Activated naive CD8-positive, alpha-beta T cell treated with anti-CD3 and anti-CD28 coated beads, Interleukin-2, amount 10 ng/mL, durations not matched to agents 7 days and 5 days (primary cell): Measurements from ENCODE around the gene RGS7. TPM values are rescaled to one million over a fixed set of nuclear protein-coding genes. Genes with fewer than 3 reads are reported as not detected.

Experiments used
- ATAC-seq: fragments of 150-1000 bp; cut with Tn5 transposase; one replicate; pipeline ENCODE4 v1.10.0; 2021; ENCODE audit warnings: low read depth, moderate library complexity
- POLR2A ChIA-PET: fragments of 350-600 bp; sonication (Branson Sonifier 250); formaldehyde crosslinking; loops from one replicate; lab custom pipeline; 2021; ENCODE audit warnings: antibody characterized with exemption; lab: Charles Lee
- DNase-seq: peaks from one replicate; pipeline ENCODE4 v3.0.0; 2021
- H3K27ac Mint-ChIP-seq: one replicate; pipeline ENCODE4 v1.8.0; 2022; ENCODE audit warnings: mild to moderate bottlenecking, mixed read lengths
- H3K27me3 Mint-ChIP-seq: one replicate; pipeline ENCODE4 v1.8.0; 2022; ENCODE audit warnings: mild to moderate bottlenecking, moderate library complexity, mixed read lengths
- H3K36me3 Mint-ChIP-seq: one replicate; pipeline ENCODE4 v1.8.0; 2021; ENCODE audit warnings: mild to moderate bottlenecking, mixed read lengths
- H3K4me1 Mint-ChIP-seq: one replicate; pipeline ENCODE4 v1.8.0; 2021; ENCODE audit warnings: mixed read lengths
- H3K4me3 Mint-ChIP-seq: one replicate; pipeline ENCODE4 v1.8.0; 2022; ENCODE audit warnings: mild to moderate bottlenecking, moderate library complexity, mixed read lengths
- H3K9me3 Mint-ChIP-seq: one replicate; pipeline ENCODE4 v1.8.0; 2021; ENCODE audit warnings: mixed read lengths
- total RNA-seq, 2 experiments: library from RNA; stranded (reverse); gene quantifications; one replicate each; pipeline ENCODE4 v1.2.3, GENCODE V29; 2021

RGS7 gene
- total RNA-seq, result not detected

GRCh38 chr1:241356519-241357365, at the start of gene RGS7:
TSS of gene RGS7 (minus strand) at chr1:241357205.
- H3K4me1 Mint-ChIP-seq, result no peaks in the 10 kb centered on the region
- ATAC-seq (peak; percentile 71), DNase-seq (peak; percentile 42)
- no peak within 1 kb of the TSS for H3K27ac Mint-ChIP-seq
- H3K27me3 Mint-ChIP-seq, result peaks cover 41% of the 10 kb centered on the region
- peak within 1 kb of the TSS; percentile 38 for H3K4me3 Mint-ChIP-seq
- no peaks in the 10 kb centered on the region for H3K36me3 Mint-ChIP-seq
- POLR2A ChIA-PET, result no interaction called here
- H3K9me3 Mint-ChIP-seq, result no peaks in the 10 kb centered on the region

GRCh38 chr1:241406421-241406820, 49.4 kb upstream of the RGS7 start:
- Mint-ChIP-seq H3K36me3 (no peaks in the 10 kb centered on the region), H3K4me3 (no peak overlapping the region), H3K27ac (no peak overlapping the region), H3K27me3 (no peaks in the 10 kb centered on the region), H3K4me1 (no peaks in the 10 kb centered on the region), H3K9me3 (no peaks in the 10 kb centered on the region)
- DNase-seq (no peak), ATAC-seq (no peak)
- POLR2A ChIA-PET, result no interaction called here

- Mint-ChIP-seq H3K9me3 (no peaks in the 10 kb centered on the region), H3K4me1 (no peaks in the 10 kb centered on the region), H3K4me3 (no peak overlapping the region), H3K27ac (no peak overlapping the region), H3K36me3 (no peaks in the 10 kb centered on the region), H3K27me3 (peaks cover 2% of the 10 kb centered on the region)
- ATAC-seq, result no peak
- POLR2A ChIA-PET, result no interaction called here
- DNase-seq, result no peak
Measured at GRCh38 chr1:241401156-241401555, 44.2 kb upstream of the RGS7 start.

- no peak overlapping the region for H3K4me3 Mint-ChIP-seq
- peaks cover 2% of the 10 kb centered on the region for H3K27me3 Mint-ChIP-seq
- no peaks in the 10 kb centered on the region for H3K36me3 Mint-ChIP-seq
- ATAC-seq (no peak), DNase-seq (no peak)
- no peak overlapping the region for H3K27ac Mint-ChIP-seq
- H3K4me1 Mint-ChIP-seq, result no peaks in the 10 kb centered on the region
- H3K9me3 Mint-ChIP-seq, result no peaks in the 10 kb centered on the region
- POLR2A ChIA-PET, result no interaction called here
Measured at GRCh38 chr1:241396747-241397681, 40.0 kb upstream of the RGS7 start.

GRCh38 chr1:241391926-241392710, 35.1 kb upstream of the RGS7 start:
- DNase-seq (no peak), ATAC-seq (no peak)
- H3K9me3 Mint-ChIP-seq, result no peaks in the 10 kb centered on the region
- POLR2A ChIA-PET, result no interaction called here
- no peaks in the 10 kb centered on the region for H3K27me3 Mint-ChIP-seq
- no peak overlapping the region for H3K27ac Mint-ChIP-seq
- H3K4me1 Mint-ChIP-seq, result no peaks in the 10 kb centered on the region
- H3K4me3 Mint-ChIP-seq, result no peak overlapping the region
- no peaks in the 10 kb centered on the region for H3K36me3 Mint-ChIP-seq

- H3K4me1 Mint-ChIP-seq, result no peaks in the 10 kb centered on the region
- DNase-seq, result no peak
- POLR2A ChIA-PET, result no interaction called here
Measured at GRCh38 chr1:241390526-241390925, 33.5 kb upstream of the RGS7 start.

GRCh38 chr1:241389400-241389799, 32.4 kb upstream of the RGS7 start:
- DNase-seq (no peak), ATAC-seq (no peak)
- Mint-ChIP-seq H3K9me3 (no peaks in the 10 kb centered on the region), H3K27me3 (no peaks in the 10 kb centered on the region), H3K4me1 (no peaks in the 10 kb centered on the region), H3K4me3 (no peak overlapping the region), H3K36me3 (no peaks in the 10 kb centered on the region), H3K27ac (no peak overlapping the region)
- POLR2A ChIA-PET, result no interaction called here

More at GRCh38 chr1:241390526-241390925, 33.5 kb upstream of the RGS7 start:
- no peak overlapping the region for H3K4me3 Mint-ChIP-seq
- H3K27ac Mint-ChIP-seq, result no peak overlapping the region
- H3K27me3 Mint-ChIP-seq, result no peaks in the 10 kb centered on the region
- no peaks in the 10 kb centered on the region for H3K36me3 Mint-ChIP-seq
- no peaks in the 10 kb centered on the region for H3K9me3 Mint-ChIP-seq
- ATAC-seq, result no peak

- POLR2A ChIA-PET, result no interaction called here
- H3K4me1 Mint-ChIP-seq, result no peaks in the 10 kb centered on the region
- H3K9me3 Mint-ChIP-seq, result no peaks in the 10 kb centered on the region
- no peak overlapping the region for H3K27ac Mint-ChIP-seq
- no peak for DNase-seq
- ATAC-seq, result no peak
- H3K36me3 Mint-ChIP-seq, result no peaks in the 10 kb centered on the region
- H3K27me3 Mint-ChIP-seq, result no peaks in the 10 kb centered on the region
- no peak overlapping the region for H3K4me3 Mint-ChIP-seq
Measured at GRCh38 chr1:241387216-241387615, 30.2 kb upstream of the RGS7 start.

GRCh38 chr1:241376701-241377100, 19.7 kb upstream of the RGS7 start:
- Mint-ChIP-seq H3K27ac (no peak overlapping the region), H3K9me3 (no peaks in the 10 kb centered on the region), H3K4me3 (no peak overlapping the region), H3K36me3 (no peaks in the 10 kb centered on the region), H3K4me1 (no peaks in the 10 kb centered on the region), H3K27me3 (no peaks in the 10 kb centered on the region)
- ATAC-seq (no peak), DNase-seq (no peak)
- POLR2A ChIA-PET, result no interaction called here

GRCh38 chr1:241375886-241376285, 18.9 kb upstream of the RGS7 start:
- POLR2A ChIA-PET, result no interaction called here

GRCh38 chr1:241366196-241366595, 9.2 kb upstream of the RGS7 start:
- H3K4me1 Mint-ChIP-seq, result no peaks in the 10 kb centered on the region
- ATAC-seq (no peak), DNase-seq (no peak)
- no peak overlapping the region for H3K27ac Mint-ChIP-seq
- no peak overlapping the region for H3K4me3 Mint-ChIP-seq
- no peaks in the 10 kb centered on the region for H3K9me3 Mint-ChIP-seq
- no peaks in the 10 kb centered on the region for H3K27me3 Mint-ChIP-seq
- H3K36me3 Mint-ChIP-seq, result no peaks in the 10 kb centered on the region
- POLR2A ChIA-PET, result no interaction called here

More at GRCh38 chr1:241375886-241376285, 18.9 kb upstream of the RGS7 start:
- Mint-ChIP-seq H3K4me3 (no peak overlapping the region), H3K27ac (no peak overlapping the region), H3K4me1 (no peaks in the 10 kb centered on the region), H3K36me3 (no peaks in the 10 kb centered on the region), H3K27me3 (no peaks in the 10 kb centered on the region), H3K9me3 (no peaks in the 10 kb centered on the region)
- no peak for DNase-seq
- no peak for ATAC-seq

- H3K27ac Mint-ChIP-seq, result no peak overlapping the region
- H3K36me3 Mint-ChIP-seq, result no peaks in the 10 kb centered on the region
- no peak overlapping the region for H3K4me3 Mint-ChIP-seq
- peaks cover 22% of the 10 kb centered on the region for H3K27me3 Mint-ChIP-seq
- no peaks in the 10 kb centered on the region for H3K9me3 Mint-ChIP-seq
- ATAC-seq (no peak), DNase-seq (no peak)
- POLR2A ChIA-PET, result no interaction called here
- H3K4me1 Mint-ChIP-seq, result no peaks in the 10 kb centered on the region
Measured at GRCh38 chr1:241362350-241362749, 5.3 kb upstream of the RGS7 start.
